AG08395 (cell line): ENCODE measurements around the gene THSD7A.
"Not testable (repeated sequence)": the region's sequence is repeated elsewhere in the genome, so short reads cannot be mapped to it uniquely, and the experiment has no call there.

ENCODE experiments used
- DNase-seq: peaks from one replicate; pipeline ENCODE4 v3.0.0; 2012; ENCODE audit warnings: mixed read lengths, low spot score

THSD7A gene

GRCh38 chr7:11457419-11457818 is 374.6 kb downstream of the THSD7A start:
- no peak for DNase-seq

DNA sequence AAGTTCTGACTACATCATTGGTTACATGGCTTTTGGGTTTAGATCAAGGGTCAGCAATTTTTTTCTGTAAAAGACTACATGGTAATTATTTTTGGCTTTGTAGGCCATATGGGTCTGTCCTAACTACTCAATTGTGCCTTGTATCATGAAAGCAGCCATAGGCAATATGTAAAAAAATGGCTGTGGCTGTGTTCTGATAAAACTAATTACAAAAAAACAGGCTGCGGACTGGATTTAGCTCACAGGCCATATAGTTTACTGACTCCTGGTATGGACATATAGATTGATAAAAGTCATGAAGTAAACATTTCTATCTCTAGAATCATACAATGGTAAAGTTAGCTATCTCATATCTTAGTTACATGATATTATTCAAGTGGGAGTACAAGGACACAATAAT is 375.4 kb downstream of the THSD7A start:
- no peak for DNase-seq

DNA sequence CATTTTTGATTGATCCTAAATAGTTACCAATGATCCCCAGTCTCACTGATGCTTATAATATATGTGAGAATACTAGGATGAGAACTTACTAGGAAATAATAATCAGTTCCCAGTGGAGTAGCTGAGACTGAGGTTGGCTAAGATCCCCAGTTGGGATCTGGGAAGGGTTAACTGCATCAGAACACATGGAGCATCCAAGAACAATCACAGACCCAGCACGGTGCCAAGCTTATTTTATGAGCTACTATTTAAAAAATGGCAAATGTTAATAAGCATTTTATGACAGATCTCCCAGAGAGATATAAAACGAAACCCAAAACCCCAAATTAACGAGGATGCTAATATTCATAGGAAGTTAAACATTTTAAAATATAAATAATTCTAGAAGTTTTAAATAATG is 379.5 kb downstream of the THSD7A start:
- no peak for DNase-seq

GRCh38 chr7:11450281-11450680 is 381.7 kb downstream of the THSD7A start:
- no peak for DNase-seq

DNA sequence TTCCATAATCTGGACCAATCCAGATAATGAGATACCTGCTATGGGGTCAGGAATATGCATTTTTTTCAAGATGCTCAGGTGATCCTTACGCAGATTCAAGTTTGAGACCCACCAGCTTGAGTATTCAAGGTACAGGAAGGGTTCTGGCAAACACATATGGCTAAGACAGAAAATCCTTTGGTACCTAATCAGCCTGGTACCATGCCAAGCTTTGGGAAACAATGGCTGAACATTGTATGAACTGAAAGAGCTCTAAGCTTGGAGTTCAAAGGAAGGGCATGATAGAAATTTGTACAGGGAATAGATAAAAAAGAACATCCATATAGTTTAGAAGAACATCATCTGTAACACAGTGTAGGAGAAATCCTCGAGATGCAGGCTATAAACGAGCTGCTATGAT is 382.7 kb downstream of the THSD7A start:
- DNase-seq: no peak

DNA sequence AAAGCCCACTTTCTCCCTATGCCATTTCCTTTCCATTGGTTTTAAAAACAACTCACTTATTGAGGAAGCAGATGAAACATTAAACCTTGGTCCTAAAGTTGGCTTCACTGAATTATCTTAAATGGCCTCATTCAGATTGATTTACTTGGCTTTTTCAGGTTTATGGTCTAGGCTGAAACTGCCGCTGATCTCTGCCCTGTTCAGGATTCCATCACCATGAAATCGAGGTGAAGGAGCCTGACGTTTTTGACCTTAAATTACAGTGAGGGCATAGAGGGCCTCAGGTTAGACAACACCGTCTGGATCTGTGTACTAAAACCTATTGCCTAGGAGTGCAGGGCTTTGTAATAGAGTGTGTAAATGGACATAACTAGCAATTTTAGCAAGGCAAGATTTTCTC is 383.7 kb downstream of the THSD7A start:
- DNase-seq: no peak

GRCh38 chr7:11447106-11447505 is 384.9 kb downstream of the THSD7A start:
- no peak for DNase-seq

DNA sequence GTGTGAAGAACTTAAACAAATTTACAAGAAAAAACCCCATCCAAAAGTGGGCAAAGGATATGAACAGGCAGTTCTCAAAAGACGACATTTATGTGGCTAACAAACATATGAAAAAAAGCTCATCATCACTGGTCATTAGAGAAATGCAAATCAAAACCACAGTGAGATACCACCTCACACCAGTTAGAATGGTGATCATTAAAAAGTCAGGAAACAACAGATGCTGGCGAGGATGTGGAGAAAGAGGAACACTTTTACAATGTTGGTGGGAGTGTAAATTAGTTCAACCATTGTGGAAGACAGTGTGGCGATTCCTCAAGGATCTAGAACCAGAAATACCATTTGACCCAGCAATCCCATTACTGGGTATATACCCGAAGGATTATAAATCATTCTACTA is 388.1 kb downstream of the THSD7A start:
- not testable (repeated sequence) for DNase-seq

DNA sequence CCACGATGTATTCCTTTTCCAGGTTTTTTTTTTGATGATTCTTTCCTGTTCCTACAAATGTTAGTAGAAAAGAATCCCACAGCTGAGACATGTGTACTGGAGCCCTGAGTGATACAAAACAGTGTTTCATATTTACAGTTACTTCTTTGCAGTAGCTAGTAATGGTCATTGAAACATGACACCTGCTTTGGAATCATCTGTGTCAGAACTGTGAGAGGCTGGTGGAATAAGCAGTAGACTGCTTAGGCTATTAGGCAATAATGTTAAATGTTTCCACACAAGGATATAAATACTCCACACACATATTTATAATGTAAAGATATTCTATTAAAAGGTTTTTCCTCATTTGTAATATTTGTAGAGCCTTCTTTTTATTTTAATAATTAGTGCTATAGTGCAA is 394.0 kb downstream of the THSD7A start:
- DNase-seq: no peak

DNA sequence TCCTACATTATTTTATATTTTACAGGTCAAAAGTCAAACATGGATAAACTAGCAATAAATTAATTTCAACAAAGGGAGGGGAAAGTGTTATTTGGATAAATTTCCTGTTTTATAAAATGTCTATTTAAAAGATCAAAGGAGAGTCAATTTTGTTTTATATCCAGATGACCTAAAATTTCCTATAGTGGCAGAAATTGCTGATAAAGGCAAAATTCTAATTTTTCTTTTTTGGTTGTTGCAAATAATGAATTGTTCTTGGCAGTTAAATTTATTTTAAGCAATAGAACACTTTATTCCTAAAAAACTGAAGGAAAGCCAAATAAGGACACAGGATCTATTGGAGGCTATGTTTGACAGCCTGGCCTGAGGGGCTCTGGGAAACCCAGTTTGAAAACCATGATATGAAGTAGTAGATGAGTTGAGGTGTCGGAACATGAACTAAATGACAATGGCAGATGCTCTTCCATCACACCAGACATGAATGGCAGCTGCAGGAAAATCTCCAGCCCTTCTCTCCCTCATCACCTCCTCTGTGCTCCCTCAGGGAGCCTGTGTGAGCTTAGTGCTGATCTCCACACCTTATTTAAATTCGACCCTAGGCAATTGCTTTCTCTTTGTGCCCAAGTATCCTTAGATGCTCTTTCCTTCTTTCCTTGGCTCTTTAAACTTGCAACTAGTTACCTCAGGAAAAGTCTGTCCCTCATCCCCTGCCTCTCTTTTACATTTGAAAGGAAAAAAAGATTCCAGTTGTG is 395.0 kb downstream of the THSD7A start:
- no peak for DNase-seq

DNA sequence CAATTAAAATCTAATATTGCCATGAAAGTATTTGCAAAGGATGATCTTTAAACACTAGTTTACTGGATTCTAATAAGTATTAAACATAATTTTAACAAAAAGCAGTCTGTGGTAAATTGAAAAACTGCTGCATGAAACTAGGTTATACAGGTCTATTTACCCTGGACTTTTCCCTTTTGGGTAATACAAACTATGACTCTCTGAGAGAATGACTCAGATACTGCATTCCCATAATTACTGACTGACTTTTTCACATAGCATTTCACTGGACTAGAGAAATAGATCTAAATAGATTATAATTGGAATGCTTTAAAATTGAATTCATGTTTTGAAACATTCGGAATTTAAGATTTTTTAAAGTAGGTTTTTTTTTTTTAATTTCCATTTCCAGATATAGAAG is 395.7 kb downstream of the THSD7A start:
- peak; percentile 4 for DNase-seq

GRCh38 chr7:11434366-11434765 is 397.6 kb downstream of the THSD7A start:
- DNase-seq: no peak

GRCh38 chr7:11430841-11431240 is 401.2 kb downstream of the THSD7A start:
- DNase-seq: no peak

- no peak for DNase-seq
Observed at GRCh38 chr7:11430112-11430511, 401.9 kb downstream of the THSD7A start.

DNA sequence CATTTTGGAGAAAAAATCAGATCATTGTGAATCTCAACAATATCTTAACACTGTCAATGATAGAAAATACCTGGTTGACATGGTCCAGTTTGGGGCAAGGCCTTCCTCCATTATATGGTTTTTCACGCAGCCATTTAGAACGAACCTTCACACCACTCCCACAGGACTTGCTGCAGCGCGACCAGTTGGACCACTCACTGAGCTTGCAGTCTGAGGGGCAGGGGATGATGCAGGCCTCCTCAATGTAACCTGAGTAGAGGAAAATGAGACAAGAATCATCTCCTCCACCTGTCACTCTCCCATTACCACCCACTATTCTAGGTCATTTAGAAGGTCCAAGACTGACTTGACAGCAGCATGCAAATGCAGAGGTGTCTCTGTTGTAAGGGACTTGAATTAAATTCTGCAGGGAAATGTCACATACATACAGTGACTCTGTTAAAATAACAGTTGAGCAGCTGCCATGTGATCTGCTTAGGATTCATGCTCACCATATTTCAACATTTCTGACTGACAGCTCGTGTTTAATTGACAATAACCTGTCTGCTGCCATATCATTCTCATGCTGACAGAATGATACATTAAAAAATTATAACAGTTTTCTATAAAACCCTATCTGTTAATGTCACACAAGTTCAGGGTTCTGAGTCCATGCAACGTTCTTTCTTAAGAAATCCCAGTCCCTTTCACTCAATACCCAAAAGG is 403.0 kb downstream of the THSD7A start:
- DNase-seq: no peak

- peak; percentile 54 for DNase-seq
Observed at GRCh38 chr7:11427686-11428273, 404.2 kb downstream of the THSD7A start.

DNA sequence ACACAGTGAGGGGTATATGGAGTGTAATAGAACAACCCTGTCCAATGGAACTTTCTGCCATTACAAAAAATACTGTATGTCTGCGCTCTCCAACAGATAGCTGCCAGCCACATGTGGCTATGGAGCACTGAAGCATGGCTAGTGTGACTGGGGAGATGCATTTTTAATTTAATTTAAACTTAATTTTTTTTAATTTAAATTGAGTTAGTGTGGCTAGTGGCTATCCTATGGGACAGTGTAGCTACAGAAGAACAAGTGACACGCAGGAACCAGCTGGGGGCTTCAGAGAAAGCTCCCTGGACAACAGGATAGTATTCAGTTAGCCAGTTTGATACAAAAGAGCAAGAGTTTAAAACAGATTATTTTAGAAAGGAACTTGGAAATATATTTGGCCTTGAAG is 408.0 kb downstream of the THSD7A start:
- no peak for DNase-seq

DNA sequence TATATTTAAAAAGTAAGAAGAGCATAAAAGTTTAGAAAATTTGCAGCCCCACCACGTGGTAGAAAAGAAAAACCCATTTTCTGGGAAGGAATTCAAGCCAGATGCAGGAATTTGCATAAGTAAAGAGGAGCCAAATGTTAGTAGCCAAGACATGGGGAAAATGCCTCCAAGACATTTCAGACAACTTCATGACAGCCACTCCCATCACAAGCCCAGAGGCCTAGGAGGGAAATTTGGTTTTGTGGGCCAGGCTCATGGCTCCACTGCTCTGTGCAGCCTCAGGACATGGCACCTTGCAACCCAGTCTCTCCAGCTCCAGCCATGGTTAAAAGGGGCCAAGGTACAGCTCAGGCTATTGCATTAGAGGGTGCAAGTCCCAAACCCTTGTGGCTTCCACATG is 411.9 kb downstream of the THSD7A start:
- no peak for DNase-seq

GRCh38 chr7:11416641-11417458 is 415.1 kb downstream of the THSD7A start:
- DNase-seq: no peak

- no peak for DNase-seq
Observed at GRCh38 chr7:11415101-11415500, 416.9 kb downstream of the THSD7A start.

GRCh38 chr7:11413901-11414300 is 418.1 kb downstream of the THSD7A start:
- no peak for DNase-seq

- DNase-seq: no peak
Observed at GRCh38 chr7:11412036-11412435, 420.0 kb downstream of the THSD7A start.
